ENCODE data around the gene MUSK.
A peak's percentile ranks its signal among the peaks of the same experiment; 100 is the strongest.

The MUSK gene

GRCh38 chr9:110788871-110789270 lies 120.3 kb downstream of the MUSK start:
- no peak for ATAC-seq (ENCODE audit: low read depth)
- no peak for TF ChIP-seq CTCF (IDR thresholded peaks at IDR 0.05; ENCODE audit: poor library complexity, severe bottlenecking)
- no peaks in the 10 kb centered on the region for H3K9me3 ChIP-seq (ENCODE audit: severe bottlenecking)
- no peak for DNase-seq (ENCODE audit: low spot score)
- no peak overlapping the region for H3K4me3 ChIP-seq (ENCODE audit: severe bottlenecking)
- peaks cover 8% of the 10 kb centered on the region for H3K4me1 ChIP-seq (ENCODE audit: insufficient read depth, poor library complexity, severe bottlenecking)
- H3K27ac ChIP-seq (ENCODE audit: poor library complexity, severe bottlenecking), result no peak overlapping the region
- no peaks in the 10 kb centered on the region for H3K36me3 ChIP-seq (ENCODE audit: low read depth)
- no peaks in the 10 kb centered on the region for H3K27me3 ChIP-seq (ENCODE audit: insufficient read depth, poor library complexity, severe bottlenecking)

- DNase-seq (ENCODE audit: low spot score) (no peak), ATAC-seq (ENCODE audit: low read depth) (peak; percentile 96)
- peaks cover 29% of the 10 kb centered on the region for H3K4me1 ChIP-seq (ENCODE audit: insufficient read depth, poor library complexity, severe bottlenecking)
- no peak overlapping the region for H3K4me3 ChIP-seq (ENCODE audit: severe bottlenecking)
- H3K9me3 ChIP-seq (ENCODE audit: severe bottlenecking), result no peaks in the 10 kb centered on the region
- H3K27me3 ChIP-seq (ENCODE audit: insufficient read depth, poor library complexity, severe bottlenecking), result no peaks in the 10 kb centered on the region
- H3K27ac ChIP-seq (ENCODE audit: poor library complexity, severe bottlenecking), result peak overlapping the region; percentile 93
- TF ChIP-seq CTCF (IDR thresholded peaks at IDR 0.05; ENCODE audit: poor library complexity, severe bottlenecking), result no peak
- no peaks in the 10 kb centered on the region for H3K36me3 ChIP-seq (ENCODE audit: low read depth)
Measured at GRCh38 chr9:110797611-110798010, 129.0 kb downstream of the MUSK start.

GRCh38 chr9:110799396-110799795 lies 130.8 kb downstream of the MUSK start:
- DNase-seq (ENCODE audit: low spot score) (no peak), ATAC-seq (ENCODE audit: low read depth) (no peak)
- no peak overlapping the region for H3K4me3 ChIP-seq (ENCODE audit: severe bottlenecking)
- no peaks in the 10 kb centered on the region for H3K27me3 ChIP-seq (ENCODE audit: insufficient read depth, poor library complexity, severe bottlenecking)
- H3K4me1 ChIP-seq (ENCODE audit: insufficient read depth, poor library complexity, severe bottlenecking), result peaks cover 29% of the 10 kb centered on the region
- TF ChIP-seq CTCF (IDR thresholded peaks at IDR 0.05; ENCODE audit: poor library complexity, severe bottlenecking), result no peak
- peak overlapping the region; percentile 93 for H3K27ac ChIP-seq (ENCODE audit: poor library complexity, severe bottlenecking)
- H3K36me3 ChIP-seq (ENCODE audit: low read depth), result no peaks in the 10 kb centered on the region
- H3K9me3 ChIP-seq (ENCODE audit: severe bottlenecking), result no peaks in the 10 kb centered on the region

- no peak for TF ChIP-seq CTCF (IDR thresholded peaks at IDR 0.05; ENCODE audit: poor library complexity, severe bottlenecking)
- H3K9me3 ChIP-seq (ENCODE audit: severe bottlenecking), result no peaks in the 10 kb centered on the region
- H3K4me3 ChIP-seq (ENCODE audit: severe bottlenecking), result no peak overlapping the region
- H3K27me3 ChIP-seq (ENCODE audit: insufficient read depth, poor library complexity, severe bottlenecking), result no peaks in the 10 kb centered on the region
- DNase-seq (ENCODE audit: low spot score), result no peak
- no peak overlapping the region for H3K27ac ChIP-seq (ENCODE audit: poor library complexity, severe bottlenecking)
- H3K36me3 ChIP-seq (ENCODE audit: low read depth), result no peaks in the 10 kb centered on the region
- H3K4me1 ChIP-seq (ENCODE audit: insufficient read depth, poor library complexity, severe bottlenecking), result peaks cover 29% of the 10 kb centered on the region
- ATAC-seq (ENCODE audit: low read depth), result no peak
Measured at GRCh38 chr9:110801426-110801825, 132.8 kb downstream of the MUSK start.

GRCh38 chr9:110802416-110803035 lies 133.9 kb downstream of the MUSK start:
- Histone ChIP-seq H3K9me3 (ENCODE audit: severe bottlenecking) (no peaks in the 10 kb centered on the region), H3K4me1 (ENCODE audit: insufficient read depth, poor library complexity, severe bottlenecking) (peaks cover 25% of the 10 kb centered on the region), H3K27ac (ENCODE audit: poor library complexity, severe bottlenecking) (no peak overlapping the region), H3K4me3 (ENCODE audit: severe bottlenecking) (no peak overlapping the region), H3K36me3 (ENCODE audit: low read depth) (no peaks in the 10 kb centered on the region), H3K27me3 (ENCODE audit: insufficient read depth, poor library complexity, severe bottlenecking) (no peaks in the 10 kb centered on the region)
- DNase-seq (ENCODE audit: low spot score) (no peak), ATAC-seq (ENCODE audit: low read depth) (no peak)
- no peak for TF ChIP-seq CTCF (IDR thresholded peaks at IDR 0.05; ENCODE audit: poor library complexity, severe bottlenecking)

Data from RWPE2 (cell line).